CD14-positive monocyte (primary cell): Measurements from ENCODE around the gene MAFG. TPM values are rescaled to one million over a fixed set of nuclear protein-coding genes. Genes with fewer than 3 reads are reported as not detected.

Experiments used
- DNase-seq, 3 donors: peaks; one replicate each; pipeline ENCODE4 v3.0.0-alpha.2; 2011 to 2022
- H2AFZ ChIP-seq: 2 replicates; pipeline ENCODE4 v1.6.0; 2012; ENCODE audit warnings: mild to moderate bottlenecking, low read depth, low read length, inconsistent platforms; ENCODE audit not compliant: insufficient read depth, poor library complexity, severe bottlenecking
- H3K27ac ChIP-seq, 2 donors: 1 replicate in 1 of 2; 2 replicates in 1 of 2; pipeline ENCODE4 v1.5.1; 2012 to 2013; ENCODE audit warnings: low read length in 2 of 2, control low read depth in 1 of 2, inconsistent platforms in 1 of 2, low read depth in 1 of 2, mild to moderate bottlenecking in 1 of 2
- H3K27me3 ChIP-seq, 2 donors: one replicate each; pipeline versions ENCODE4 v1.6.0 to v1.6.1; 2011 to 2013; ENCODE audit warnings: low read length in 2 of 2; ENCODE audit not compliant: control insufficient read depth in 2 of 2, insufficient read depth in 2 of 2
- H3K36me3 ChIP-seq, 2 donors: replicated peaks in 1 of 2; 1 replicate in 1 of 2; 2 replicates in 1 of 2; pipeline versions ENCODE4 v1.5.1 to v1.6.1; 2012 to 2013; ENCODE audit warnings: low read length in 2 of 2, control low read depth in 1 of 2, inconsistent platforms in 1 of 2, mild to moderate bottlenecking in 1 of 2; ENCODE audit not compliant: insufficient read depth in 2 of 2, control insufficient read depth in 1 of 2
- H3K4me1 ChIP-seq, 2 donors: 1 replicate in 1 of 2; 2 replicates in 1 of 2; pipeline versions ENCODE4 v1.5.1 to v1.6.1; 2012 to 2013; ENCODE audit warnings: low read length in 2 of 2, control low read depth in 1 of 2, inconsistent platforms in 1 of 2, mild to moderate bottlenecking in 1 of 2, moderate library complexity in 1 of 2; ENCODE audit not compliant: insufficient read depth in 2 of 2, control insufficient read depth in 1 of 2
- H3K4me2 ChIP-seq: replicated peaks from 2 replicates; pipeline ENCODE3; 2012; ENCODE audit warnings: low read length, moderate library complexity, mild to moderate bottlenecking; ENCODE audit not compliant: poor library complexity, severe bottlenecking; ENCODE audit errors: extremely low read depth
- H3K4me3 ChIP-seq, 3 experiments: fragments of 200-600 bp in 1 of 3; sonication (generic) in 1 of 3; replicated peaks in 1 of 3; 1 replicate in 2 of 3; 2 replicates in 1 of 3; pipeline ENCODE4 v1.5.1; 2011 to 2013; ENCODE audit warnings: low read length in 3 of 3, mild to moderate bottlenecking in 3 of 3, control low read depth in 2 of 3, low read depth in 2 of 3, inconsistent platforms in 1 of 3, moderate library complexity in 1 of 3
- H3K79me2 ChIP-seq: 2 replicates; pipeline ENCODE4 v1.6.0; 2012; ENCODE audit warnings: mild to moderate bottlenecking, control low read depth, inconsistent platforms, low read length, moderate library complexity; ENCODE audit not compliant: insufficient read depth
- H3K9ac ChIP-seq: 2 replicates; pipeline ENCODE4 v1.6.0; 2017; ENCODE audit warnings: low read length, mild to moderate bottlenecking; ENCODE audit not compliant: insufficient read depth, poor library complexity, severe bottlenecking
- H3K9me3 ChIP-seq, 2 donors: replicated peaks in 1 of 2; 1 replicate in 1 of 2; 2 replicates in 1 of 2; pipeline versions ENCODE4 v1.5.1 to v1.6.1; 2012 to 2013; ENCODE audit warnings: low read length in 2 of 2, control low read depth in 1 of 2; ENCODE audit not compliant: control insufficient read depth in 1 of 2, insufficient read depth in 1 of 2
- H4K20me1 ChIP-seq: 2 replicates; pipeline ENCODE4 v1.6.0; 2012; ENCODE audit warnings: mild to moderate bottlenecking, low read length, control low read depth, moderate library complexity; ENCODE audit not compliant: insufficient read depth
- H3K27ac Mint-ChIP-seq, 7 donors: one replicate each; pipeline ENCODE4 v1.8.0; 2020; ENCODE audit warnings: mild to moderate bottlenecking in 7 of 7, mixed read lengths in 7 of 7, moderate library complexity in 6 of 7, inconsistent platforms in 2 of 7
- H3K27me3 Mint-ChIP-seq, 3 donors: one replicate each; pipeline ENCODE4 v1.8.0; 2021 to 2022; ENCODE audit warnings: low read depth in 3 of 3, mild to moderate bottlenecking in 3 of 3, mixed read lengths in 3 of 3, moderate library complexity in 3 of 3, inconsistent platforms in 1 of 3
- H3K36me3 Mint-ChIP-seq, 2 donors: one replicate each; pipeline ENCODE4 v1.8.0; 2020; ENCODE audit warnings: mixed read lengths in 2 of 2, inconsistent platforms in 1 of 2, mild to moderate bottlenecking in 1 of 2
- H3K4me1 Mint-ChIP-seq: one replicate; pipeline ENCODE4 v1.8.0; 2020; ENCODE audit warnings: mild to moderate bottlenecking, mixed read lengths
- H3K4me3 Mint-ChIP-seq, 2 donors: one replicate each; pipeline ENCODE4 v1.8.0; 2020; ENCODE audit warnings: mild to moderate bottlenecking in 2 of 2, mixed read lengths in 2 of 2, moderate library complexity in 1 of 2
- H3K9me3 Mint-ChIP-seq, 7 donors: one replicate each; pipeline ENCODE4 v1.8.0; 2020 to 2022; ENCODE audit warnings: mixed read lengths in 7 of 7, mild to moderate bottlenecking in 6 of 7, moderate library complexity in 6 of 7, inconsistent platforms in 2 of 7
- CTCF ChIP-seq: fragments of 200-600 bp; IDR thresholded peaks from one replicate; pipeline ENCODE4 v1.8.0; 2022; ENCODE audit warnings: antibody characterized with exemption, mild to moderate bottlenecking
- WGBS: methylation state at CpG from one replicate; pipeline ENCODE4 v1.1.5; 2013; ENCODE audit warnings: missing lambda C conversion rate; ENCODE audit not compliant: insufficient coverage; 5-methylcytosine and 5-hydroxymethylcytosine counted together
- intact Hi-C, 2 donors: fragments of 100-400 bp; cut with micrococcal nuclease; formaldehyde crosslinking; loops; one replicate each; pipeline versions ENCODE4 v1.15.0 to v1.15.1; 2023
- polyA plus RNA-seq, 3 donors: library from polyadenylated mRNA; depleted of rRNA in 1 of 3; unstranded in 2 of 3; stranded (reverse) in 1 of 3; fragments of 300-500 nt in 2 of 3; fragments of >200 nt in 1 of 3; fragmentation: Illumina TruSeq in 2 of 3; gene quantifications; 1 replicate in 2 of 3; 2 replicates in 1 of 3; pipeline ENCODE4 v1.2.3, GENCODE V29; 2012 to 2021

MAFG gene
- polyA plus RNA-seq, 3 donors: 7.4 to 66.0 (median 7.6) TPM

DNA sequence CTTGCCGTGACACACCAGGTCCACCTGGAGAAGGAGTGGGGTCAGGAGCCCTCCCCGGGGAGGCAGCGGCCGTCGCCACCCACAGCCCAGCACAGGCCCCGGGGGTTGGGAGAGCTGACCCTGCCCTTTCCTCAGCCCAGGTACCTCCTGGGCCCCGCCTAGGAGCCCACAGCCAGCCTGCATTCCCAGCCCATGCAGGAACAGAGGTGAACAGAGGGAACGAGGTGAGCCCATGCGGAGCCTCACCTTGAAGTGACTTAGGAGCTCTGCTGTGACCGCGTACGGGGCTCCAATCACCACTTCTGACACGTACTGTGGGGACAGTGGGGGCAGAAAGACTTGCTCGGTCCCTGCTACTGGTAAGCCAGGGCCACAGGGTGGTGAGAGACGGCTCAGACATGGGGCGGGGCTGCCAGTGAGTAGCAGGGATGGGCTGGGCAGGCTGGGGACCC, 22.1 kb downstream of the MAFG start:
- DNase-seq: no peak
- H3K79me2 ChIP-seq: peaks cover 11% of the 10 kb centered on the region
- WGBS: 96% methylated on average over 16 of the region's 16 CpGs
- peaks cover 13% of the 10 kb centered on the region for H4K20me1 ChIP-seq
- Mint-ChIP-seq H3K27me3 (peaks cover 15 to 33% (median 21%) of the 10 kb centered on the region in 3 donors), H3K4me1 (peaks cover 10% of the 10 kb centered on the region), H3K4me3 (no peak overlapping the region), H3K9me3 (peaks cover 0 to 12% (median 0%) of the 10 kb centered on the region in 7 donors), H3K27ac (no peak overlapping the region), H3K36me3 (peaks cover 38 to 56% of the 10 kb centered on the region in 2 donors)
- H3K4me3 ChIP-seq: no peak overlapping the region
- intact Hi-C loops: no loop called here
- no peak for TF ChIP-seq CTCF
- peaks cover 22 to 34% of the 10 kb centered on the region in 2 donors for H3K36me3 ChIP-seq
- H3K4me2 ChIP-seq: no peak overlapping the region
- H3K27me3 ChIP-seq: peaks cover 3 to 20% of the 10 kb centered on the region in 2 donors
- peaks cover 6 to 17% of the 10 kb centered on the region in 2 donors for H3K4me1 ChIP-seq
- no peaks in the 10 kb centered on the region for H3K9me3 ChIP-seq
- H3K9ac ChIP-seq: no peak overlapping the region
- H3K27ac ChIP-seq: no peak overlapping the region
- no peak overlapping the region for H2AFZ ChIP-seq

GRCh38 chr17:81904600-81905423, 22.7 kb downstream of the MAFG start:
- intact Hi-C loops: no loop called here
- peaks cover 4% of the 10 kb centered on the region for H3K4me1 Mint-ChIP-seq
- peaks cover 19 to 33% (median 21%) of the 10 kb centered on the region in 3 donors for H3K27me3 Mint-ChIP-seq

More at GRCh38 chr17:81904600-81905423, 22.7 kb downstream of the MAFG start:
- no peak for DNase-seq
- H3K36me3 ChIP-seq: peaks cover 24 to 40% of the 10 kb centered on the region in 2 donors
- H3K4me3 ChIP-seq: no peak overlapping the region
- no peak overlapping the region for H3K4me2 ChIP-seq
- no peak overlapping the region for H3K4me3 Mint-ChIP-seq
- H3K4me1 ChIP-seq: peaks cover 0 to 12% of the 10 kb centered on the region in 2 donors
- H3K27me3 ChIP-seq: peaks cover 3 to 20% of the 10 kb centered on the region in 2 donors
- 93% methylated on average over 20 of the region's 28 CpGs for whole genome bisulfite sequencing
- peaks cover 0 to 12% (median 0%) of the 10 kb centered on the region in 7 donors for H3K9me3 Mint-ChIP-seq
- no peak for TF ChIP-seq CTCF
- H4K20me1 ChIP-seq: peaks cover 13% of the 10 kb centered on the region
- peaks cover 5% of the 10 kb centered on the region for H3K79me2 ChIP-seq
- H3K27ac Mint-ChIP-seq: no peak overlapping the region
- H3K36me3 Mint-ChIP-seq: peaks cover 44 to 63% of the 10 kb centered on the region in 2 donors
- no peak overlapping the region for H2AFZ ChIP-seq
- no peak overlapping the region for H3K9ac ChIP-seq
- H3K9me3 ChIP-seq: no peaks in the 10 kb centered on the region
- no peak overlapping the region for H3K27ac ChIP-seq
